Neural progenitor cell (in vitro differentiated cells): ENCODE data around the gene CYP4V2. TPM values are rescaled to one million over a fixed set of nuclear protein-coding genes. Genes with fewer than 3 reads are reported as not detected.

Experiments
- DNase-seq: peaks from one replicate; pipeline ENCODE4 v3.0.0-alpha.2; 2016; ENCODE audit warnings: low spot score
- H2AFZ ChIP-seq: fragments of 200-600 bp; sonication (generic); replicated peaks from 2 replicates; pipeline ENCODE4 v1.6.1; 2016; ENCODE audit warnings: antibody characterized with exemption
- H3F3A ChIP-seq: fragments of 200-600 bp; sonication (generic); 2 replicates; pipeline ENCODE4 v1.6.1; 2016; ENCODE audit warnings: antibody characterized with exemption, low read depth
- H3K27ac ChIP-seq: fragments of 200-600 bp; sonication (generic); 2 replicates; pipeline ENCODE4 v1.5.1; 2016; ENCODE audit warnings: mild to moderate bottlenecking
- H3K27me3 ChIP-seq: fragments of 200-600 bp; sonication (generic); 2 replicates; pipeline ENCODE4 v1.6.1; 2016; ENCODE audit warnings: mild to moderate bottlenecking, moderate library complexity
- H3K36me3 ChIP-seq: fragments of 200-600 bp; sonication (generic); 2 replicates; pipeline ENCODE4 v1.5.1; 2016
- H3K4me1 ChIP-seq: fragments of 200-600 bp; sonication (generic); 2 replicates; pipeline ENCODE4 v1.6.1; 2016; ENCODE audit warnings: mixed run types
- H3K4me2 ChIP-seq: fragments of 200-600 bp; sonication (generic); 2 replicates; pipeline ENCODE4 v1.6.1; 2016
- H3K4me3 ChIP-seq: fragments of 200-600 bp; sonication (generic); 2 replicates; pipeline ENCODE4 v1.5.1; 2016
- H3K79me2 ChIP-seq: fragments of 200-600 bp; sonication (generic); 2 replicates; pipeline ENCODE4 v1.6.1; 2016; ENCODE audit warnings: low read depth
- H3K9ac ChIP-seq: fragments of 200-600 bp; sonication (generic); 2 replicates; pipeline ENCODE4 v1.6.1; 2016
- H3K9me3 ChIP-seq: fragments of 200-600 bp; sonication (generic); 2 replicates; pipeline ENCODE4 v1.5.1; 2016; ENCODE audit warnings: low read depth
- H4K20me1 ChIP-seq: fragments of 200-600 bp; sonication (generic); 2 replicates; pipeline ENCODE4 v1.6.1; 2016; ENCODE audit warnings: low read depth
- H3K27ac Mint-ChIP-seq: 3 replicates; pipeline ENCODE4 v1.8.0; 2021; ENCODE audit warnings: mixed read lengths
- H3K27me3 Mint-ChIP-seq: 2 replicates; pipeline ENCODE4 v1.8.0; 2022; ENCODE audit warnings: low read depth, mild to moderate bottlenecking, inconsistent platforms, moderate library complexity, mixed read lengths; ENCODE audit not compliant: insufficient read depth
- H3K36me3 Mint-ChIP-seq: 3 replicates; pipeline ENCODE4 v1.8.0; 2021; ENCODE audit warnings: mixed read lengths
- H3K4me1 Mint-ChIP-seq: 3 replicates; pipeline ENCODE4 v1.8.0; 2021; ENCODE audit warnings: mixed read lengths
- H3K4me3 Mint-ChIP-seq: 3 replicates; pipeline ENCODE4 v1.8.0; 2021; ENCODE audit warnings: mild to moderate bottlenecking, moderate library complexity, mixed read lengths
- H3K9me3 Mint-ChIP-seq: 3 replicates; pipeline ENCODE4 v1.8.0; 2020; ENCODE audit warnings: mixed read lengths
- CTCF ChIP-seq: fragments of 200-600 bp; sonication (generic); IDR thresholded peaks from 2 replicates; pipeline ENCODE4 v1.5.1; 2017; ENCODE audit warnings: antibody characterized with exemption, mild to moderate bottlenecking
- EZH2 ChIP-seq: fragments of 200-600 bp; sonication (generic); IDR thresholded peaks from 2 replicates; pipeline ENCODE4 v1.6.1; 2017; ENCODE audit warnings: antibody characterized with exemption, mild to moderate bottlenecking, moderate library complexity
- EZH2phosphoT487 ChIP-seq: fragments of 200-600 bp; sonication (generic); IDR thresholded peaks from 2 replicates; pipeline ENCODE4 v1.6.1; 2017; ENCODE audit warnings: antibody characterized with exemption
- total RNA-seq: library from RNA; depleted of rRNA; stranded (reverse); fragments of >200 nt; gene quantifications from 2 replicates; pipeline ENCODE4 v1.2.3, GENCODE V29; 2015; ENCODE audit warnings: low replicate concordance

The CYP4V2 gene
- total RNA-seq, 1 donor from 2014 or later, result 0.37 TPM

- peak; percentile 57 for DNase-seq
- Histone ChIP-seq H3K9ac (peak overlapping the region; percentile 54), H3F3A (peaks cover 30% of the 10 kb centered on the region), H3K27me3 (no peaks in the 10 kb centered on the region), H4K20me1 (no peaks in the 10 kb centered on the region), H3K36me3 (no peaks in the 10 kb centered on the region), H3K4me3 (peak overlapping the region; percentile 71), H3K9me3 (no peaks in the 10 kb centered on the region), H3K79me2 (no peaks in the 10 kb centered on the region), H3K4me1 (peaks cover 21% of the 10 kb centered on the region), H2AFZ (peak overlapping the region; percentile 71), H3K27ac (peak overlapping the region; percentile 79), H3K4me2 (peak overlapping the region; percentile 77)
- TF ChIP-seq CTCF (peak; percentile 33), EZH2 (no peak), EZH2phosphoT487 (no peak)
- Mint-ChIP-seq H3K4me1 (peaks cover 24% of the 10 kb centered on the region), H3K9me3 (no peaks in the 10 kb centered on the region), H3K27ac (peak overlapping the region; percentile 69), H3K27me3 (peaks cover 9% of the 10 kb centered on the region), H3K4me3 (peak overlapping the region; percentile 89), H3K36me3 (peaks cover 3% of the 10 kb centered on the region)
Measured at GRCh38 chr4:186190581-186191199, 677 bp upstream of the CYP4V2 start.

GRCh38 chr4:186192066-186192612 lies 772 bp downstream of the CYP4V2 start:
- Histone ChIP-seq H3K27ac (no peak overlapping the region), H3K27me3 (no peaks in the 10 kb centered on the region), H3K4me3 (peak overlapping the region; percentile 71), H3K4me2 (peak overlapping the region; percentile 77), H3K9ac (peak overlapping the region; percentile 54), H3F3A (peaks cover 30% of the 10 kb centered on the region), H4K20me1 (no peaks in the 10 kb centered on the region), H3K9me3 (no peaks in the 10 kb centered on the region), H3K79me2 (no peaks in the 10 kb centered on the region), H3K36me3 (no peaks in the 10 kb centered on the region), H3K4me1 (peaks cover 21% of the 10 kb centered on the region), H2AFZ (peak overlapping the region; percentile 71)
- Mint-ChIP-seq H3K36me3 (peaks cover 16% of the 10 kb centered on the region), H3K4me3 (peak overlapping the region; percentile 96), H3K9me3 (no peaks in the 10 kb centered on the region), H3K4me1 (peaks cover 24% of the 10 kb centered on the region), H3K27me3 (peaks cover 9% of the 10 kb centered on the region), H3K27ac (peak overlapping the region; percentile 94)
- DNase-seq, result peak; percentile 63
- TF ChIP-seq EZH2 (no peak), EZH2phosphoT487 (no peak), CTCF (no peak)

GRCh38 chr4:186193851-186194250 lies 2.5 kb downstream of the CYP4V2 start:
- Histone ChIP-seq H3K9me3 (no peaks in the 10 kb centered on the region), H4K20me1 (no peaks in the 10 kb centered on the region), H3K4me3 (no peak overlapping the region), H3K4me2 (no peak overlapping the region), H2AFZ (no peak overlapping the region), H3F3A (peaks cover 30% of the 10 kb centered on the region), H3K9ac (no peak overlapping the region), H3K79me2 (no peaks in the 10 kb centered on the region), H3K36me3 (no peaks in the 10 kb centered on the region), H3K4me1 (peaks cover 21% of the 10 kb centered on the region), H3K27me3 (no peaks in the 10 kb centered on the region), H3K27ac (no peak overlapping the region)
- Mint-ChIP-seq H3K36me3 (peaks cover 16% of the 10 kb centered on the region), H3K27ac (no peak overlapping the region), H3K9me3 (no peaks in the 10 kb centered on the region), H3K4me3 (peak overlapping the region; percentile 43), H3K4me1 (peaks cover 24% of the 10 kb centered on the region), H3K27me3 (peaks cover 9% of the 10 kb centered on the region)
- DNase-seq, result no peak
- TF ChIP-seq EZH2 (no peak), CTCF (no peak), EZH2phosphoT487 (no peak)
